HCT116 (cell line): Measurements from ENCODE around the gene TCERG1L. TPM values are rescaled to one million over a fixed set of nuclear protein-coding genes. Genes with fewer than 3 reads are reported as not detected.

Source experiments
- ATAC-seq: fragments of 200-7000 bp; cut with Tn5 transposase; 2 replicates; pipeline ENCODE4 v1.9.1; 2020; ENCODE audit warnings: mild to moderate bottlenecking, moderate library complexity
- BruUV-seq: library from RNA; stranded (reverse); fragments of 400-500 nt; replicated peaks from 2 replicates; lab custom pipeline; 2021; lab: Mats Ljungman, UMichigan
- CTCF ChIA-PET: fragments of 300-600 bp; sonication (Branson Sonifier 250); formaldehyde crosslinking; loops from one replicate; lab custom pipeline; 2021; ENCODE audit warnings: antibody characterized with exemption; lab: Charles Lee
- POLR2A ChIA-PET: fragments of 300-600, 350-600 bp; sonication (Branson Sonifier 250); formaldehyde crosslinking; loops from one replicate; lab custom pipeline; 2021; ENCODE audit warnings: antibody characterized with exemption; lab: Charles Lee
- RAD21 ChIA-PET, 2 experiments: fragments of 300-600 bp; sonication (Branson Sonifier 250); formaldehyde crosslinking; loops; one replicate each; lab custom pipeline; 2023; ENCODE audit warnings: low total read pairs in 2 of 2; ENCODE audit not compliant: uncharacterized antibody in 2 of 2, unreplicated experiment in 2 of 2, low non-redundant PET in 1 of 2; lab: Charles Lee
- DNase-seq: peaks from one replicate; pipeline ENCODE4 v3.0.0-alpha.2; 2010; ENCODE audit warnings: low read depth, low spot score
- H2AFZ ChIP-seq: fragments of 200-600 bp; shearing (Covaris generic), sonication (generic); 2 replicates; pipeline ENCODE4 v1.6.1; 2017; ENCODE audit warnings: low read depth, mixed run types, mixed read lengths, antibody characterized with exemption, low read length; ENCODE audit not compliant: poor library complexity, severe bottlenecking
- H3K27ac ChIP-seq: 2 replicates; pipeline ENCODE4 v1.5.1; 2012; ENCODE audit warnings: low read depth, low read length
- H3K27me3 ChIP-seq: fragments of 200-600 bp; sonication (generic); 2 replicates; pipeline ENCODE4 v1.6.1; 2016; ENCODE audit warnings: mixed run types, low read length, mixed read lengths; ENCODE audit not compliant: insufficient read depth
- H3K36me3 ChIP-seq, 2 experiments: fragments of 200-500 bp in 1 of 2; fragments of 200-600 bp in 1 of 2; sonication (Bioruptor generic) in 1 of 2; sonication (generic) in 1 of 2; 2 replicates each; pipeline versions ENCODE4 v1.5.1 to v1.6.1; 2014 to 2016; ENCODE audit warnings: low read length in 2 of 2, inconsistent platforms in 1 of 2, mixed read lengths in 1 of 2, mixed run types in 1 of 2; ENCODE audit not compliant: insufficient read depth in 2 of 2, control insufficient read depth in 1 of 2
- H3K4me1 ChIP-seq, 2 experiments: fragments of 200-600 bp in 1 of 2; sonication (generic) in 1 of 2; 2 replicates each; pipeline versions ENCODE4 v1.5.1 to v1.6.1; 2012 to 2017; ENCODE audit warnings: low read length in 2 of 2, inconsistent platforms in 1 of 2, mild to moderate bottlenecking in 1 of 2, mixed read lengths in 1 of 2, mixed run types in 1 of 2, moderate library complexity in 1 of 2; ENCODE audit not compliant: insufficient read depth in 2 of 2, control insufficient read depth in 1 of 2
- H3K4me2 ChIP-seq: fragments of 200-600 bp; sonication (generic); 2 replicates; pipeline ENCODE4 v1.6.1; 2017; ENCODE audit warnings: mixed run types, low read length, mixed read lengths
- H3K4me3 ChIP-seq, 2 experiments: fragments of 200-600 bp in 1 of 2; sonication (generic) in 1 of 2; replicated peaks in 1 of 2; 2 replicates each; pipeline ENCODE4 v1.5.1; 2011 to 2016; ENCODE audit warnings: low read length in 2 of 2, control low read depth in 1 of 2, low read depth in 1 of 2, mild to moderate bottlenecking in 1 of 2, mixed read lengths in 1 of 2, mixed run types in 1 of 2
- H3K79me2 ChIP-seq: fragments of 200-600 bp; sonication (generic); 2 replicates; pipeline ENCODE4 v1.6.1; 2017; ENCODE audit warnings: mild to moderate bottlenecking, mixed run types, low read length, moderate library complexity, mixed read lengths; ENCODE audit not compliant: insufficient read depth
- H3K9ac ChIP-seq: fragments of 200-600 bp; sonication (generic); 2 replicates; pipeline ENCODE4 v1.6.1; 2016; ENCODE audit warnings: low read length, mixed read lengths
- H3K9me2 ChIP-seq: fragments of 200-600 bp; sonication (generic), shearing (Covaris generic); 2 replicates; pipeline ENCODE4 v1.6.1; 2017; ENCODE audit warnings: mixed run types, mild to moderate bottlenecking, moderate library complexity; ENCODE audit not compliant: insufficient read depth
- H3K9me3 ChIP-seq, 2 experiments: fragments of 200-500 bp in 1 of 2; fragments of 200-600 bp in 1 of 2; sonication (Bioruptor generic) in 1 of 2; sonication (generic) in 1 of 2; 2 replicates each; pipeline ENCODE4 v1.6.1; 2014 to 2017; ENCODE audit warnings: low read length in 2 of 2, mixed read lengths in 2 of 2, inconsistent platforms in 1 of 2, low read depth in 1 of 2, mild to moderate bottlenecking in 1 of 2, mixed run types in 1 of 2, moderate library complexity in 1 of 2; ENCODE audit not compliant: control insufficient read depth in 1 of 2, insufficient read depth in 1 of 2
- H4K20me1 ChIP-seq: fragments of 200-600 bp; sonication (generic), shearing (Covaris generic); 2 replicates; pipeline ENCODE4 v1.6.1; 2017; ENCODE audit warnings: mixed run types, mild to moderate bottlenecking, moderate library complexity; ENCODE audit not compliant: insufficient read depth
- CBX3 ChIP-seq: IDR thresholded peaks from 2 replicates; pipeline ENCODE4 v1.6.1; 2012; ENCODE audit warnings: low read depth
- CEBPB ChIP-seq: IDR thresholded peaks from 2 replicates; pipeline ENCODE4 v1.6.1; 2012; ENCODE audit warnings: low read depth
- POLR2A ChIP-seq: IDR thresholded peaks from 2 replicates; pipeline ENCODE4 v1.7.0; 2011; ENCODE audit warnings: borderline replicate concordance; ENCODE audit not compliant: insufficient read depth, insufficient read length; ENCODE audit errors: extremely low read depth
- TCF7L2 ChIP-seq: IDR thresholded peaks from 2 replicates; pipeline ENCODE4 v1.7.0; 2011; ENCODE audit warnings: borderline replicate concordance, inconsistent platforms; ENCODE audit not compliant: insufficient read depth, insufficient read length; ENCODE audit errors: extremely low read depth
- ZNF274 ChIP-seq: fragments of 200-500 bp; sonication (Bioruptor generic); IDR thresholded peaks from 2 replicates; pipeline ENCODE4 v1.6.1; 2014; ENCODE audit warnings: mild to moderate bottlenecking, low read depth, low read length, inconsistent platforms
- intact Hi-C: fragments of 100-400 bp; cut with micrococcal nuclease; formaldehyde crosslinking; loops from 2 replicates; pipeline ENCODE4 v1.10.0; 2022
- total RNA-seq: library from RNA; stranded (reverse); gene quantifications from one replicate; pipeline ENCODE4 v1.2.1, GENCODE V29; 2021; ENCODE audit not compliant: unreplicated experiment
- TF ChIP-seq, protein P1 (sequence below): IDR thresholded peaks from 2 replicates; pipeline ENCODE4 v1.6.1; 2011; ENCODE audit warnings: mild to moderate bottlenecking, low read length, moderate library complexity; ENCODE audit not compliant: insufficient replicate concordance; ENCODE audit errors: extremely low read depth
- TF ChIP-seq, protein P2 (sequence below): IDR thresholded peaks from 2 replicates; pipeline ENCODE4 v1.6.1; 2012; ENCODE audit warnings: low read depth
- TF ChIP-seq, protein P3 (sequence below): IDR thresholded peaks from 2 replicates; pipeline ENCODE4 v1.6.1; 2012

The TCERG1L gene
- total RNA-seq, 1 experiment from 2014 or later = not detected

DNA sequence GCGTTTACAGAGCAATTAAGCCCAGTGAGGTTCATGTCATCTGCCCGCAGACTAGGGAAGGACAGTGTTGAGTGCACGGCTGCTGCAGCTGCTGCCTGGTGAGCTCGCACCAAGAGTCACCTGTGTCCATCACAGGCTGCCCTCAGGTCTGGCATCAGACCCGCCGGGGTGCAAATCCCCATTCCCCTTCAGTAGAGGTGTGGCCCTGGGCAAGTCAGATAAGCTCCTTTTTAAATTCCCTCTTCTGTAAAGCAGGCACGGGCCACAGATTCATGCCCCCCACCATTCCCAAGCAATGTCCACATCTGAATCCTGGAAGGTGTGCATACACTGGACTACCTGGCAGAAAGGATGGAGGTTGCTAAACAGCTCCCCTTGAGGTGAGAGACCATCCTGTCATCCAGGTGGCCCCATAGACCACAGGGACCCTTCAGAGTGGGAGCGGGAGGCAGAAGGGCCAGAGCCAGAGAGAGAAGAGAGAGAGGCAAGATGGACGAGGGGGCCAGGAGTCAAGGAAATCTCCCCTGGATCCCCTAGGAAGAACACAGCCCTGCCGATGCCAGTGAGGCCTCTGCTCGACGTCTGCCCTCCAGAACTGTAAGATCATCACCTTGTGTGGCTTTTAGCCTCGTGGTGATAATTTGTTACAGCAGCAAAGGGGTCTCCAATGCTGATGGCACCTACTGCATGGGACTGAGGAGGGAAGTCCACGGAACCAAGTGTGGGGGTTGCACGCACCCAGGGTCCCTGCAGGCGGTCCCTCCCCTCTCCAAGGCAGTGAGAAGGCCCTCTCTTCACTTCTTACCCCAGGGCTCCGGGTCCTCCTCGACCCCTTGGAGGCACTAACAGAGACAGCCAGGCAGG, 168.8 kb downstream of the TCERG1L start:
- H2AFZ ChIP-seq = no peak overlapping the region
- H3K9me2 ChIP-seq = no peaks in the 10 kb centered on the region
- no peak overlapping the region for H3K27ac ChIP-seq
- ATAC-seq (no peak), DNase-seq (no peak)
- TF ChIP-seq, protein P1, sequence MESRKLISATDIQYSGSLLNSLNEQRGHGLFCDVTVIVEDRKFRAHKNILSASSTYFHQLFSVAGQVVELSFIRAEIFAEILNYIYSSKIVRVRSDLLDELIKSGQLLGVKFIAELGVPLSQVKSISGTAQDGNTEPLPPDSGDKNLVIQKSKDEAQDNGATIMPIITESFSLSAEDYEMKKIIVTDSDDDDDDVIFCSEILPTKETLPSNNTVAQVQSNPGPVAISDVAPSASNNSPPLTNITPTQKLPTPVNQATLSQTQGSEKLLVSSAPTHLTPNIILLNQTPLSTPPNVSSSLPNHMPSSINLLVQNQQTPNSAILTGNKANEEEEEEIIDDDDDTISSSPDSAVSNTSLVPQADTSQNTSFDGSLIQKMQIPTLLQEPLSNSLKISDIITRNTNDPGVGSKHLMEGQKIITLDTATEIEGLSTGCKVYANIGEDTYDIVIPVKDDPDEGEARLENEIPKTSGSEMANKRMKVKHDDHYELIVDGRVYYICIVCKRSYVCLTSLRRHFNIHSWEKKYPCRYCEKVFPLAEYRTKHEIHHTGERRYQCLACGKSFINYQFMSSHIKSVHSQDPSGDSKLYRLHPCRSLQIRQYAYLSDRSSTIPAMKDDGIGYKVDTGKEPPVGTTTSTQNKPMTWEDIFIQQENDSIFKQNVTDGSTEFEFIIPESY = no peak
- TF ChIP-seq, protein P2, sequence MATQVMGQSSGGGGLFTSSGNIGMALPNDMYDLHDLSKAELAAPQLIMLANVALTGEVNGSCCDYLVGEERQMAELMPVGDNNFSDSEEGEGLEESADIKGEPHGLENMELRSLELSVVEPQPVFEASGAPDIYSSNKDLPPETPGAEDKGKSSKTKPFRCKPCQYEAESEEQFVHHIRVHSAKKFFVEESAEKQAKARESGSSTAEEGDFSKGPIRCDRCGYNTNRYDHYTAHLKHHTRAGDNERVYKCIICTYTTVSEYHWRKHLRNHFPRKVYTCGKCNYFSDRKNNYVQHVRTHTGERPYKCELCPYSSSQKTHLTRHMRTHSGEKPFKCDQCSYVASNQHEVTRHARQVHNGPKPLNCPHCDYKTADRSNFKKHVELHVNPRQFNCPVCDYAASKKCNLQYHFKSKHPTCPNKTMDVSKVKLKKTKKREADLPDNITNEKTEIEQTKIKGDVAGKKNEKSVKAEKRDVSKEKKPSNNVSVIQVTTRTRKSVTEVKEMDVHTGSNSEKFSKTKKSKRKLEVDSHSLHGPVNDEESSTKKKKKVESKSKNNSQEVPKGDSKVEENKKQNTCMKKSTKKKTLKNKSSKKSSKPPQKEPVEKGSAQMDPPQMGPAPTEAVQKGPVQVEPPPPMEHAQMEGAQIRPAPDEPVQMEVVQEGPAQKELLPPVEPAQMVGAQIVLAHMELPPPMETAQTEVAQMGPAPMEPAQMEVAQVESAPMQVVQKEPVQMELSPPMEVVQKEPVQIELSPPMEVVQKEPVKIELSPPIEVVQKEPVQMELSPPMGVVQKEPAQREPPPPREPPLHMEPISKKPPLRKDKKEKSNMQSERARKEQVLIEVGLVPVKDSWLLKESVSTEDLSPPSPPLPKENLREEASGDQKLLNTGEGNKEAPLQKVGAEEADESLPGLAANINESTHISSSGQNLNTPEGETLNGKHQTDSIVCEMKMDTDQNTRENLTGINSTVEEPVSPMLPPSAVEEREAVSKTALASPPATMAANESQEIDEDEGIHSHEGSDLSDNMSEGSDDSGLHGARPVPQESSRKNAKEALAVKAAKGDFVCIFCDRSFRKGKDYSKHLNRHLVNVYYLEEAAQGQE = no peak
- TF ChIP-seq ZNF274 = no peak
- TF ChIP-seq, protein P3, sequence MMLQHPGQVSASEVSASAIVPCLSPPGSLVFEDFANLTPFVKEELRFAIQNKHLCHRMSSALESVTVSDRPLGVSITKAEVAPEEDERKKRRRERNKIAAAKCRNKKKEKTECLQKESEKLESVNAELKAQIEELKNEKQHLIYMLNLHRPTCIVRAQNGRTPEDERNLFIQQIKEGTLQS = no peak
- no peak for TF ChIP-seq POLR2A
- TF ChIP-seq TCF7L2 = no peak
- no peak for TF ChIP-seq CEBPB
- TF ChIP-seq CBX3 = no peak
- no peaks in the 10 kb centered on the region for H3K4me1 ChIP-seq
- no peaks in the 10 kb centered on the region for H3K79me2 ChIP-seq
- no peak overlapping the region for H3K4me2 ChIP-seq
- POLR2A ChIA-PET = no interaction called here
- no peaks in the 10 kb centered on the region for H3K36me3 ChIP-seq
- H3K27me3 ChIP-seq = no peaks in the 10 kb centered on the region
- H3K9me3 ChIP-seq = no peaks in the 10 kb centered on the region
- no TSS peak for BruUV-seq
- H4K20me1 ChIP-seq = no peaks in the 10 kb centered on the region
- no peak overlapping the region for H3K4me3 ChIP-seq
- CTCF ChIA-PET = no interaction called here
- intact Hi-C loops = no loop called here
- H3K9ac ChIP-seq = no peak overlapping the region
- RAD21 ChIA-PET = no interaction called here
